Suprapubic skin (tissue), 3 donors: ENCODE results near the gene APOH.

ENCODE experiments used
- CTCF ChIP-seq, 2 donors: fragments of 200-600 bp in 1 of 2; fragments of 450-650 bp in 1 of 2; sonication (generic) in 1 of 2; IDR thresholded peaks; one replicate each; pipeline ENCODE4 v1.5.1; 2016 to 2019; ENCODE audit warnings: antibody characterized with exemption in 2 of 2, mild to moderate bottlenecking in 1 of 2, moderate library complexity in 1 of 2
- POLR2A ChIP-seq, 2 donors: fragments of 450-650 bp; IDR thresholded peaks; one replicate each; pipeline ENCODE4 v1.6.1; 2017; ENCODE audit warnings: antibody characterized with exemption in 2 of 2, mild to moderate bottlenecking in 2 of 2, moderate library complexity in 2 of 2

DNA sequence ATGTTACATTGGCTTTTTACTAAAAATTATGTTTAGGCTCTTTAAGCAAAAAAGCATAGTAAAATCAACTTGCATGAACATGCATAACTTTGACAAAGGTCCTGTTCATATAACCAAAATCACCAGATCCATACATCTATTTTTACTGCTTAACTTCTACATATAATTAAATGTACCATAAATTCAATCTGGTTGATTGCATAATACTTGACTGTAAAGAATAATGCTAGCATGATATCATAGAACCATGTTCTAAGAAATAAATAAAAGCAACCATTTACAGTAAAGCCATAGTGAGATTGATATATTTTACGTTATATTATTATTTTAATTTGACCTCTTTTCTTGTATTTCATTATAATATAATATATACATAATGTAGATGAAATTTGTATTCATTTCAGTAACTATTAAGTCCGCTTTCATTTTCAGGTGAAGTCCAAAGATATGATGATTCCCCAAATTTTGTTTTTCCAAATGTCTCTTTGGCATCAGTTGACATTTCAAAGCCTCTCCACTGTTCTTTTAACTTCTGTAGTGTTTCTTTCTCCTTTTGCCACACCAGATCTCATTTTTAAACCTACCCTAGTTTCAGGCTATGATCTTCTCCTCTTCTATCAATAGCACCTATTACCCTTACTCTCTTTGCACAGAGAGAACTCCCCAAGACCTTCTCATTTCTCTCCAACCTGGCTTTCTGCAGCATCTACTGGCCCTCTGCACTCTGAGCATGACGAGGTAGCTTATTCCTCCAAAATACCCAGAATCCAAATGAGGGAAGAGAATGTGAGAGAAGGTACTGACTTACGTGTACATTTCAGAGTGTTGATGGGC lies 1.8 kb downstream of the APOH start:
- TF ChIP-seq CTCF (IDR thresholded peaks at IDR 0.05), result no peak
- TF ChIP-seq POLR2A (IDR thresholded peaks at IDR 0.05), result no peak
